Measurements from ENCODE around the gene ATG14. TPM values are rescaled to one million over a fixed set of nuclear protein-coding genes. Genes with fewer than 3 reads are reported as not detected.

ATG14 gene
- polyA plus RNA-seq, 1 of the 3 experiments (the other 2 are of a cell fraction) = 4.3 TPM

DNA sequence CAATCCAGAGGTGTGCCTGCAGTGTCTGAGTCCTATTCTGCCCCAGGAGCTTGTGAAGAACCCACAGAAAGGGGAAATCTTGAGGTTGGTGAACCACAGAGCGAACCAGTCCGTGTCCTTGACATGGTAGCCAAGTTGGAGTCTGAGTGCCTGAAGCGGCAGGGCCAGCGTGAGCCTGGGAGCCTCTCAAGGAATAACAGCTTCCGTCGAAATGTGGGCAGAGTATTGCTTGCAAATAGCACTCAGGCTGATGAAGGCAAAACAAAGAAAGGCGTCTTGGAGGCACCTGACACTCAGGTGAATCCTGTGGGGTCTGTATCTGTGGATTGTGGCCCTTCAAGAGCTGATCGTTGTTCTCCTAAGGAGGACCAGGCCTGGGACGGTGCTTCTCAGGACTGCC is 60.5 kb downstream of the ATG14 start:
- H3K27ac ChIP-seq (ENCODE audit: low read depth in 2 of 2, low read length in 1 of 2) = no peak overlapping the region
- CTCF ChIA-PET = interaction anchor here (1.0 to 3.9 kb wide), 5 partner anchors 8 to 140 kb away, joined by 3 to 13 read pairs (median 3); no protein-coding TSS in a partner anchor
- no peak for DNase-seq
- no peaks in the 10 kb centered on the region for H3K9me2 ChIP-seq
- no peak overlapping the region for H3K4me3 ChIP-seq (ENCODE audit: low read depth in 2 of 2, low read length in 1 of 2)
- TF ChIP-seq, protein P1, sequence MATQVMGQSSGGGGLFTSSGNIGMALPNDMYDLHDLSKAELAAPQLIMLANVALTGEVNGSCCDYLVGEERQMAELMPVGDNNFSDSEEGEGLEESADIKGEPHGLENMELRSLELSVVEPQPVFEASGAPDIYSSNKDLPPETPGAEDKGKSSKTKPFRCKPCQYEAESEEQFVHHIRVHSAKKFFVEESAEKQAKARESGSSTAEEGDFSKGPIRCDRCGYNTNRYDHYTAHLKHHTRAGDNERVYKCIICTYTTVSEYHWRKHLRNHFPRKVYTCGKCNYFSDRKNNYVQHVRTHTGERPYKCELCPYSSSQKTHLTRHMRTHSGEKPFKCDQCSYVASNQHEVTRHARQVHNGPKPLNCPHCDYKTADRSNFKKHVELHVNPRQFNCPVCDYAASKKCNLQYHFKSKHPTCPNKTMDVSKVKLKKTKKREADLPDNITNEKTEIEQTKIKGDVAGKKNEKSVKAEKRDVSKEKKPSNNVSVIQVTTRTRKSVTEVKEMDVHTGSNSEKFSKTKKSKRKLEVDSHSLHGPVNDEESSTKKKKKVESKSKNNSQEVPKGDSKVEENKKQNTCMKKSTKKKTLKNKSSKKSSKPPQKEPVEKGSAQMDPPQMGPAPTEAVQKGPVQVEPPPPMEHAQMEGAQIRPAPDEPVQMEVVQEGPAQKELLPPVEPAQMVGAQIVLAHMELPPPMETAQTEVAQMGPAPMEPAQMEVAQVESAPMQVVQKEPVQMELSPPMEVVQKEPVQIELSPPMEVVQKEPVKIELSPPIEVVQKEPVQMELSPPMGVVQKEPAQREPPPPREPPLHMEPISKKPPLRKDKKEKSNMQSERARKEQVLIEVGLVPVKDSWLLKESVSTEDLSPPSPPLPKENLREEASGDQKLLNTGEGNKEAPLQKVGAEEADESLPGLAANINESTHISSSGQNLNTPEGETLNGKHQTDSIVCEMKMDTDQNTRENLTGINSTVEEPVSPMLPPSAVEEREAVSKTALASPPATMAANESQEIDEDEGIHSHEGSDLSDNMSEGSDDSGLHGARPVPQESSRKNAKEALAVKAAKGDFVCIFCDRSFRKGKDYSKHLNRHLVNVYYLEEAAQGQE (IDR thresholded peaks at IDR 0.05; ENCODE audit: low read depth, low read length) = no peak
- no peak for TF ChIP-seq EP300 (IDR thresholded peaks at IDR 0.05; ENCODE audit: borderline replicate concordance in 1 of 2, low read depth in 1 of 2, low read length in 1 of 2)
- no peak for TF ChIP-seq JUND (IDR thresholded peaks at IDR 0.05)
- TF ChIP-seq, protein P2, sequence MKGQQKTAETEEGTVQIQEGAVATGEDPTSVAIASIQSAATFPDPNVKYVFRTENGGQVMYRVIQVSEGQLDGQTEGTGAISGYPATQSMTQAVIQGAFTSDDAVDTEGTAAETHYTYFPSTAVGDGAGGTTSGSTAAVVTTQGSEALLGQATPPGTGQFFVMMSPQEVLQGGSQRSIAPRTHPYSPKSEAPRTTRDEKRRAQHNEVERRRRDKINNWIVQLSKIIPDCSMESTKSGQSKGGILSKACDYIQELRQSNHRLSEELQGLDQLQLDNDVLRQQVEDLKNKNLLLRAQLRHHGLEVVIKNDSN (IDR thresholded peaks at IDR 0.05; ENCODE audit: borderline replicate concordance, low read depth) = no peak
- no peak for TF ChIP-seq ELF1 (IDR thresholded peaks at IDR 0.05)
- no peak for TF ChIP-seq SIN3A (IDR thresholded peaks at IDR 0.05; ENCODE audit: borderline replicate concordance, low read depth, low read length)
- H4K20me1 ChIP-seq (ENCODE audit: insufficient read depth) = no peaks in the 10 kb centered on the region
- no peaks in the 10 kb centered on the region for H3F3A ChIP-seq (replicated peaks; ENCODE audit: insufficient read depth)
- H3K4me1 ChIP-seq (ENCODE audit: control insufficient read depth in 1 of 2, insufficient read depth in 2 of 2, low read depth in 1 of 2, low read length in 1 of 2) = peaks cover 0 to 9% of the 10 kb centered on the region in 2 experiments; a peak in 2 of 4 replicates
- no peak overlapping the region for H2AFZ ChIP-seq (ENCODE audit: low read depth)
- no peak overlapping the region for H3K4me2 ChIP-seq
- H3K9me3 ChIP-seq = no peaks in the 10 kb centered on the region
- H3K9ac ChIP-seq = no peak overlapping the region
- H3K27me3 ChIP-seq (ENCODE audit: insufficient read depth) = no peaks in the 10 kb centered on the region
- POLR2A ChIA-PET = no interaction called here
- H3K79me2 ChIP-seq (ENCODE audit: insufficient read depth) = peaks cover 15% of the 10 kb centered on the region; the same call in 1 of the 2 replicates
- 99% methylated on average over 9 of the region's 9 CpGs for WGBS (ENCODE audit: low lambda C conversion rate)
- H3K36me3 ChIP-seq (replicated peaks in 1 of 2; ENCODE audit: control insufficient read depth in 1 of 2, insufficient read depth in 2 of 2, low read length in 1 of 2) = peaks cover 22 to 42% of the 10 kb centered on the region in 2 experiments

DNA sequence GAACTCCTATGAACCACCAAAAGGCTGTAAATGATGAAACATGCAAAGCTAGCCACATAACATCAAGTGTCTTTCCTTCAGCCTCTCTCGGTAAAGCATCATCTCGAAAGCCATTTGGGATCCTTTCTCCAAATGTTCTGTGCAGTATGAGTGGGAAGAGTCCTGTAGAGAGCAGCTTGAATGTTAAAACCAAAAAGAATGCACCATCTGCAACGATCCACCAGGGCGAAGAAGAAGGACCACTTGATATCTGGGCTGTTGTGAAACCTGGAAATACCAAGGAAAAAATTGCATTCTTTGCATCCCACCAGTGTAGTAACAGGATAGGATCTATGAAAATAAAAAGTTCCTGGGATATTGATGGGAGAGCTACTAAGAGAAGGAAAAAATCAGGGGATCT is 61.2 kb downstream of the ATG14 start:
- no peaks in the 10 kb centered on the region for H3K27me3 ChIP-seq (ENCODE audit: insufficient read depth)
- no peaks in the 10 kb centered on the region for H3K9me3 ChIP-seq
- H3K9ac ChIP-seq = no peak overlapping the region
- H3K9me2 ChIP-seq = no peaks in the 10 kb centered on the region
- WGBS (ENCODE audit: low lambda C conversion rate) = 95% methylated on average over 4 of the region's 4 CpGs
- H3K79me2 ChIP-seq (ENCODE audit: insufficient read depth) = peaks cover 21% of the 10 kb centered on the region; the same call in 1 of the 2 replicates
- CTCF ChIA-PET = interaction anchor here (0.6 to 3.9 kb wide), 8 partner anchors 9 to 142 kb away, joined by 3 to 13 read pairs (median 3); no protein-coding TSS in a partner anchor
- H3K27ac ChIP-seq (ENCODE audit: low read depth in 2 of 2, low read length in 1 of 2) = no peak overlapping the region
- no peak overlapping the region for H3K4me3 ChIP-seq (ENCODE audit: low read depth in 2 of 2, low read length in 1 of 2)
- 0 out of 2 replicates have a peak, but pooled peaks cover 6% of the 10 kb centered on the region for H4K20me1 ChIP-seq (ENCODE audit: insufficient read depth)
- POLR2A ChIA-PET = no interaction called here
- no peak for TF ChIP-seq POLR2AphosphoS5 (IDR thresholded peaks at IDR 0.05; ENCODE audit: low read depth, low read length)
- TF ChIP-seq CHD2 (IDR thresholded peaks at IDR 0.05; ENCODE audit: low read length, partially characterized antibody) = no peak
- TF ChIP-seq YY1 (IDR thresholded peaks at IDR 0.05; ENCODE audit: low read depth) = no peak
- TF ChIP-seq RXRA (IDR thresholded peaks at IDR 0.05; ENCODE audit: borderline replicate concordance, low read depth) = no peak
- no peak for TF ChIP-seq GABPA (IDR thresholded peaks at IDR 0.05; ENCODE audit: low read depth)
- peaks cover 20 to 39% of the 10 kb centered on the region in 2 experiments for H3K36me3 ChIP-seq (replicated peaks in 1 of 2; ENCODE audit: control insufficient read depth in 1 of 2, insufficient read depth in 2 of 2, low read length in 1 of 2)
- H3K4me2 ChIP-seq = no peak overlapping the region
- H3K4me1 ChIP-seq (ENCODE audit: control insufficient read depth in 1 of 2, insufficient read depth in 2 of 2, low read depth in 1 of 2, low read length in 1 of 2) = peaks cover 0 to 9% of the 10 kb centered on the region in 2 experiments; a peak in 2 of 4 replicates
- DNase-seq = no peak
- H2AFZ ChIP-seq (ENCODE audit: low read depth) = no peak overlapping the region
- no peaks in the 10 kb centered on the region for H3F3A ChIP-seq (replicated peaks; ENCODE audit: insufficient read depth)

All from SK-N-SH (cell line).